ENCODE data around the gene ARHGAP11B.
"Not testable (repeated sequence)": the region's sequence is repeated elsewhere in the genome, so short reads cannot be mapped to it uniquely, and the experiment has no call there.

The ARHGAP11B gene

DNA sequence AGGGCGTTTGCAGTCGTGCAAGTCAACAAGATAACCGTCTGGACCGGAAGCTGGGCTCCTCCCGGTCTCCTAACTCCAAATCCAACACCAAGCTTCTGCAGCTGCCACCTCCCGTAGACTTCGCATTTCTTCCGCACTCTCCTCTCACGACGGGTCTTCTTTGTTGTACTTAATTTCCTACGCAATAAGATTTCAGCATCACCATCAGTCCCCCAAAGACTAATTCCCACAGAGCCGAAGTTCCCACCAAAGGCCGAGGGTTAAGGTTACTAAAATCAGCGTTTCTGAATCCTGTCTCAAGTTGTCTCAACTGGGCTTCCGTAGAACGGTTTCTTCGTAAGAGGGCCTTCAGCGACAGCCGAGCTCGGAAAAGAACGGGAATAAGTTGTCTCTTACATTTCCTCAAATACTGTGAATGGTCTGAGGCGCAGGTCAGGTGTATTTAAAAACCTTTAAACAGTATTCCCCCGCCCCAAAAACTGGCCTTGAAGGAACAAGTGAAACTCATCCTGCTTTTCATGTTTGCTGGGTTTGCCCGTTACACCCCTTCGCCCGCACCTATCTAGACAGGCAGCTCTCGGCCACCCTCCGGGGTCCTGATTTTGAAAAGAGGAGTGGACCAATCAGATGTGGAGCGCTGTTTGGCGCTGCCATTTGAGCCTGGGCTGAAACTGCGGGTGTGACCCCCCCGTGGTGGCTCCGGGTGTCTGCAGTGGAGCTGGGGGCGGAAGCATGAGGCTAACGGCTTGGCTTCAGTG lies at the start of gene ARHGAP11B:
Gene ARHGAP11B (plus strand): TSS at position 693 of the 758 bp plus-strand sequence.
- peak; percentile 95 for DNase-seq (ENCODE audit: low spot score)

DNA sequence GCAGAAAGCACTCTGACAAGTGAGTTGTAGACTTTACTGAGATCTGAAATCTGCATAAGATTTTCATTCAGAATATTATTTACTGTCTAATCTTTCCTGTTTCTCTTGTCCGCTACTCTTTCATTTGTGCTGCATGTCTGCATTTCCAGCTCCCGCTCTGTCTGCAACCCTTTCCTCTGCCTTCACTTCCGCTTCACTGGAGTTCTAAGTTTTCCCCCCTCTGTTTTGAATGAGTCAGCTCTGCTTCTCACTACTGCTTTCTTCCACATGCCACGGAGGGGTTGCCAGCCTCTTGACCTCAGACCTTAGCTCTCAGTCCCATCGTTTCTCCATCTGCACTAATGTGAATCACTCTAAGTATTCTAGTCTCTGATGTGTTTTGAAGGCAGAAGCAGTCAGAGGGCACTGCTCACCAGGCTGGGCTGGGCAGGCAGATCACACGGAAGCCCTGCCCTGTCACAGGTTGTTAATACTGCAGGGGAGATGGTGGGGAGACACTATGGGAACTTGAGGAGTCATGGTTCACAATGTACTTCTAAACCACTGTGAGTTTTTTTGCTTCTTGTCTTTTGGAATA lies 46.4 kb upstream of the ARHGAP11B start:
- DNase-seq (ENCODE audit: low spot score): not testable (repeated sequence)

DNA sequence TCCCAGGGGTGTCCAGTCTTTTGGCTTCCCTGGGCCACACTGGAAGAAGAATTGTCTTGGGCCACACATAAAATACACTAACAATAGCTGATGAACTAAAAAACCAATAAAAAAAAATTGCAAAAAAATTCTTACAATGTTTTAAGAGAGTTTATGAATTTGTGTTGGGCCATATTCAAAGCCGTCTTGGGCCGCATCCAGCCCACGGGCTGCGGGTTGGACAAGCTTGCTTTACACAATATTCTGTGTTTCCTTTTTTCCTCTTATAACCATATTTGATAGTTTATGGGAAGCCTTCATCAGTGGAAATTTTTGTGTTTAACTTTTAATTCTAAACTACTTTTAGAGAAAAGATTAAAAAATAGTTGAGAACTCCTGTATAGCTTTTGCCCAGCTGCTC lies 45.2 kb upstream of the ARHGAP11B start:
- not testable (repeated sequence) for DNase-seq (ENCODE audit: low spot score)

DNA sequence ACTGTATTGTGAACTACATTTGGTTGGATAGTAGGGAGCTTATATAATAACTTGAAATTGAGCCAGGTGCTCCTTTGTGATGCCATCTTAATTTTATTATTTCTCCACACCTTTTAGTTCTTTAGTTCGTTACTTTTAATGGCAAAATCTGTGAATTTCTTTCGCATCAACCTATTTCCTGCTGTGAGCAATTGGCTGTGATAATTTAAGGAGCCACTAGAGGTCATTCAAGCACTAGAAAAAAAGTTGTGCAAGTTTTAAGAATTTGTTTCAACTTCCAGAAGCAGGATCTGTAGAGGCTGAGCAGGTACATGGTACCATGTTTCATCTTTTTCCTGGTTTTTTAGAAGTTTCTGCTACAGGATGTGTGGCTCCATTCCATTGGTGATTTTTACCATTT lies 27.0 kb upstream of the ARHGAP11B start:
- not testable (repeated sequence) for DNase-seq (ENCODE audit: low spot score)

DNA sequence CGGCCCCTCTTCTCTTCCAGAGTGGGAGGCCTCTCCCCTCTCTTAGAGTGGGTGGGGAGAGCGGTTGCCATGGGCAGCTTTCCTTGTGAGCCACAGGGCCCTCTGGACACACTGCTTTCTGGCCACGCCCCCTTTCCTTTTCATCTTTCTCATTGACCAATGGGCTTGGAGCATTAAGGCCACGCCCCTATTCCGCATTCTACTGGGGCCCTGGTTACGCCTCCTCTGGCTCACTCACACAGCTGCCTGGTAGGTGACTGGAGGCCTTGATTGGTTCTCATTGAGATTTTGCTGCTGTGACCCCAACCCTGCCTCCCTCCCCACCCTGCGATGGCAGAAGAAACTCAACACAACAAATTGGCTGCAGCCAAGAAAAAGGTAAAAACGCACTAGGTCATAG lies 22.1 kb upstream of the ARHGAP11B start, which contains the start of gene GOLGA8H:
Gene GOLGA8H (plus strand): TSS at position 233 of the 400 bp plus-strand sequence. CDS start 98 bp downstream, at position 331.
- peak; percentile 16 for DNase-seq (ENCODE audit: low spot score)

DNA sequence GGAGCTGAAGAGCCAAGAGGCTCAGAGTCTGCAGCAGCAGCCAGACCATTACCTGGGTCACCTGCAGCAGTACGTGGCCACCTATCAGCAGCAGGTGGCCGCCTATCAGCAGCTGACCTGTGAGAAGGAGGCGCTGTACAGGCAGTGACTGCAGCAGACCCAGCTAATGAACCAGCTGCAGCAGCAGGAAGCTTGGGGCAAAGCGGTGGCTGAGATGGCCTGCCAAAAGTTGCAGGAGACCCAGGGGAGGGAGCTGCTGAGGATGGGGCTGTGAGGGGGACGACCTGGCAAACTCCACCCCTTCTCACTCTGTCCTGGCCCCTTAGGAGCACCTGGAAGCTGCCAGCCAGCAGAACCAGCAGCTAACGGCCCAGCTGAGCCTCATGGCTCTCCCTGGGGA lies 13.7 kb upstream of the ARHGAP11B start:
- DNase-seq (ENCODE audit: low spot score): not testable (repeated sequence)

DNA sequence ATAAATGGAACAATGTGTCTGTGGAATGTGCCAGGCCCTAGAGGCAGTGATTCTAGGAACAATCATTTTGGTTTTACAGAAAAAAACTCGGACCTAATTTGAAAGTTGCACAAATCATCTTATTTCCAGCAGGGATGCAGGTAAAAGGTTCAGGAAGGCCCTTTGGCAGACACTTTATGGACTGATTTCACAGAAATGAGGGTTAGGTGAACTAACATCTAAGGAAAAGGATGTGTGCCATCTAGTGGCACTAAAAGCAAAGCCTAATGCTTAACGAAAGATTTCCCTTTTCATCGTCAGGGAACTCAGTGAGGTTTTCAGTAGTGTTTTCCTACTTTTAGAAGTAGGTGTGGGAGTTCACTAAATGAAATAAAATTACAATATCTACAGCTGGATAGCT lies 4.6 kb upstream of the ARHGAP11B start:
- peak; percentile 21 for DNase-seq (ENCODE audit: low spot score)

DNA sequence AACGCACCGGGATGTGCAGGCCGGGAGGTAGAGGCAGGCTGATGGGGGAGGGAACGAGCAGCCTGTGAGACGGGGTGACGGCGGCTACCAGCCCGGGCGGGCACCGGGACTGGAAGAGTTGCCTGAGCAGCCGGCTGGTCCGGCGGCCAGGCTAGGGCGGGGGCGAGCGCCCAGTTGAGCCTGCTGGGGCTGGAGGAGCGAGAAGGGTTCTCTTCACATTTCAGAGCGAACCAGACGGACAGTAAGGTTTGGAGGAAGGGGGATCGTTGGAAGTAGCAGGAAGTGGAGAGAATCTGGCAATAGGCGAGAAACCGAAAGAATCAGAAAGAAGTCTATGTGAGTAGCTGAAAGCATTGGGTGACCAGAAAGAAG lies 252 bp downstream of the ARHGAP11B start:
- DNase-seq (ENCODE audit: low spot score): peak; percentile 23

DNA sequence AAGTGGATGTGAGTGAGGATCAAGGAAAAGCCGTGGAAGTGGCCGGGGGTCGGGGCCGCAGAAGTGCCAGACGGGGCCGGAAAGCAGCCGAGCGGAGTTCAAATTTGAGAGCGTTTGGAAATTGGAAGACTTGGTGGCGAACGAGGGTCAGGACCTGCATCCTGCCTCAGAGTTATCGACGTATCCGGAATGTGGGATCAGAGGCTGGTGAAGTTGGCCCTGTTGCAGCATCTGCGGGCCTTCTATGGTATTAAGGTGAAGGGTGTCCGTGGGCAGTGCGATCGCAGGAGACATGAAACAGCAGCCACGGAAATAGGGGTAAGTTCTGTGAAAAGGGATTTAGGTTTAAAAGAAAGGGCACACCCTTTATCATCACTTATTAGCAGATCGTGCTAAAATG lies 704 bp downstream of the ARHGAP11B start:
- peak; percentile 16 for DNase-seq (ENCODE audit: low spot score)

DNA sequence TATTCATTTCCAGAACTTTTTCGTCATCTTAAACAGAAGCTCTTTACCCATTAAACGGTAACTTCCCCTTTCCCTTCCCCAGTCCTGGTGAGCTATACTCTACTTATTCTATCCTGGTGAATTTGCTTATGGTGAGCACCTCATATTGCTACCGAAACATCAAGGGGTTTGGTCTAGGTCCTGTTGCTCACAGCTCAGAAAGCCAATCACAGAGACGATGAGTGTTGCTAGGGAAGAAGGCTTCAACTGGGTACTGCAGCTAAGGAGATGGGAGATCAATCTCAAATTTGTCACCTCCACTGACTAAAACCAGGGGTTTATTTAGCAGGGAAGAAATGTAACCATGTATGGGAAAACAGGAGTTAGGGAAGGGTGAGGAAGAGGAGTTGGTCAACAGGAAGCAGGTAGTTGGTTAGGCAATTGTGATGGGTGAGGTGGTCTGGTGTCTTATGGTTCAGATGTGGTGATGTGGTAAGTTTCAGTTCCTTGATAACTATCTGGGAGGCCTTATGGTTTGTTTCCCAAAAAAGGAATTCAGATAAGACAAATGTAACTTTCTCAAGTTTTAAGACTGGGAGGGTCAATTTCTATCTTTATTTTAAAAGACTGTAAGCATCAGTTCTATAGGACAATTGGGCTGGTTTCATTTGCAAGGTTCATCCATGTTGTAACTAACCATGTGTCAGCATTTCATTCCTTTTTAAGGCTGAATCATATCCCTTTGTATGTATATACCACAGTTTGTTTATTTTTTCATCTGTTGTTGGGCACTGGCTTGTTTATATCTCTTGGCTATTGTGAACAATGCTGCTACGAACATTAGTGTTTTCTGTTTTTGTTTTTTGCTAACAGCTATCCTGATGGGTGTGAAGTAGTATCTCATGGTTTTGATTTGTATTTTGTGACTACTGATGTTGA lies 24.3 kb downstream of the ARHGAP11B start:
- DNase-seq (ENCODE audit: low spot score): no peak

DNA sequence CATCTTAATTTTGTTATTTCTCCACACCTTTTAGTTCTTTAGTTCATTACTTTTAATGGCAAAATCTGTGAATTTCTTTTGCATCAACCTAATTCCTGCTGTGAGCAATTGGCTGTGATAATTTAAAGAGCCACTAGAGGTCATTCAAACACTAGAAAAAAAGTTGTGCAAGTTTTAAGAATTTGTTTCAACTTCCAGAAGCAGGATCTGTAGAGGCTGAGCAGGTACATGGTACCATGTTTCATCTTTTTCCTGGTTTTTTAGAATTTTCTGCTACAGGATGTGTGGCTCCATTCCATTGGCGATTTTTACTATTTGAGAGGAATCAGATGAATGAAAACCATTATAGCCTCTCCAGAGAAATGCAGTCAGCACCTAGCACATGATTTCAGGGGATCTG lies 35.2 kb downstream of the ARHGAP11B start:
- DNase-seq (ENCODE audit: low spot score): not testable (repeated sequence)

DNA sequence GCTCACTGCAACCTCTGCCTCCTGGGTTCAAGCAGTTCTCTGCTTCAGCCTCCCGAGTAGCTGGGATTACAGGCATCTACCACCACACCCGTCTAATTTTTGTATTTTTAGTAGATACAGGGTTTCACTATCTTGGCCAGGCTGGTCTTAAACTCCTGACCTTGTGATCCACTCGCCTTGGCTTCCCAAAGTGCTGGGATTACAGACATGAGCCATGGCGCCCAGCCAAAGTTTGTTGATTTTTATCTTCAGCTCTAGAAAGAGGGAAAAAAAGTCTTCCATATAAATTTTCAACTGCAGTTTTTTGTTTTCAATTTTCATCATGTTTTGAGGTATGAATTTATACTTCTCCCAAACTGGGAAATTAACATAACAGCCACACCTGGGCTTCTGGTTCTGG lies 43.7 kb downstream of the ARHGAP11B start:
- not testable (repeated sequence) for DNase-seq (ENCODE audit: low spot score)

DNA sequence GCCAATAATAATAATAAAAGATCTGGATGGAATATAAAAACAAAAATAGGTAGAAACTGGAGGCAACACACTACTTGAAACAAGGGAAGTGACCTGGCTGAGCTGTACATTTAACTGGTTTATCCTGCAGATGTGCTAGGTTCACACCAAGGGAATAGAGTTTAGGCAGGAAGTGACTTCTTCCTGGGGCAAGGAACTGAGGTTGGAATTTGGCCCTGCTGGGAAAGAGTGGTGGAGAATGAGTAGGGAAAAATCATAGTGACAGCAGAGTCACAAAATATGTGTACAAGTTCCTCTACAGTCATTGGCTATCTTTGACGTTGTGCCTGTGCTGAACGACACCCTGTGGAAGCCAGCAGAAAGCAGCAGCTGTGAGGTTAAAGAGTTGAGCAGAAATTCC lies 44.1 kb downstream of the ARHGAP11B start:
- no peak for DNase-seq (ENCODE audit: low spot score)

DNA sequence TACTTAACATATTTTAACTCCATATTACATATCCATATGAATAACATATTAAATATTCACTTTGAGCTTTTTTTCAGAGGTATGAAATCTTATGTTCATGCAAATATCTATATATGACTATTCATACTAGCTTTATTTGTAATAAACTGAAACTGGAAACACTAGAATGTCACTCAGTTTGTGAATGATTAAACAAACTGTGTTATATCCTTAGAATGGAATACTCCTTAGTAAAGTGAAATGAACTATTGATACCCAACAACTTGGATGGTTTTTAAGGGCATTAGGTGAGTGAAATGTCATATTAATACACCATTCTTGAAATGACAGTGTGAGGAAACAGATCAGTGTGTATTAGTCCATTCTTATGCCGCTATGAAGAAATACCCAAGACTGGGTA lies 45.4 kb downstream of the ARHGAP11B start:
- DNase-seq (ENCODE audit: low spot score): no peak

DNA sequence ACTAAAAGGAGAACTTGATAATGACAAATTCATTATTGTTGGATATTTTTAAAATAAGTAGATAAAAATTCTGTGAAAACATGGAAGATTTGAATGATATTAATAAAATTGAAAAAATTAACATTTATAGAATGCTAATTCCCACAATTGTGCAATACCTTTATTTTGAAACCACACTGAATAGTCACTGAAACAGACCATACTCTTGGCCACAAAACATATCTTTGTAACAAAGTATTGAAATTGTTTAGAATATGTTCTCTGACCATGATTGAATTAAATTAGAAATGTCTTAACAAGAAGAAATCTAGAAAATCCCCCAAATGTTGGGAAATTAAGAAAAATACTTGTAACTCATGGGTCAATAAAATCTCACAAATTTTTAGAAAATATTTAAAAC lies 49.2 kb downstream of the ARHGAP11B start:
- no peak for DNase-seq (ENCODE audit: low spot score)

DNA sequence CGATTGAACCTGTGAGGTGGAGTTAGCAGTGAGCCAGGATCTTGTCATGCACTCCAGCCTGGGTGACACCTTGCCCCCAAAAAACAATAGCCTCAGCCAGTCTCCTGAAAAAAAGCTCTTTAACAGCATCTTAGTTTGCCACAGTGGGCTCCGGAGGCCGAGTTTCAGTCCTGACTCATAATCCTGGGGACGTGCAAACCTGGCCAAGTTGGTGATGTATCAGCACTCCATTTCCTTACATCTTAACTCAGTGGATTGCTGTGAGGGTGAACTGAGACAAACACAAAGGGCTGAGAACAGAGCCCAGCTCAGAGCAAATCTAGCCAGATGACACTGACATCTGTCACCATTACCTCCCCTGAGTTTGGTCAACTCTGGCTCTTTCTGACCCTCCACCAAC lies 50.0 kb downstream of the ARHGAP11B start:
- DNase-seq (ENCODE audit: low spot score): not testable (repeated sequence)

DNA sequence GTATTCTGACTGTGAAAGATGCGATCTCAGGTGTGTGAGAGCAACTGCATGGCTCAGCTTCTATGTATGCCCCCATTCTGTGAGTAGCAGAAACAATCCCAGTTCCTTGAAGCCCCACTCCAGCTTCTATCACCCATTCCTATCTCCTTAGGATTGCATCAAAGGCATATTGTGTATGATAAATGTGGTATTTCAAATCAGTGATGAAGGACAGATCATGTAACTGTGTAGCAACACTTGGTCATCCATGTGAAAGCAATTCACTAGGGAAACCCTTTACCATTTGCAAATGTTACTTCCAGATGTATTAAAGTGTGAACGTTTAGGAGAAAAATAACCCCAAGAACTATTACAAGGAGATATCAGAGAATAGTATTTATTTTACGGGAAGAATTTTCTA lies 55.1 kb downstream of the ARHGAP11B start:
- DNase-seq (ENCODE audit: low spot score): not testable (repeated sequence)

DNA sequence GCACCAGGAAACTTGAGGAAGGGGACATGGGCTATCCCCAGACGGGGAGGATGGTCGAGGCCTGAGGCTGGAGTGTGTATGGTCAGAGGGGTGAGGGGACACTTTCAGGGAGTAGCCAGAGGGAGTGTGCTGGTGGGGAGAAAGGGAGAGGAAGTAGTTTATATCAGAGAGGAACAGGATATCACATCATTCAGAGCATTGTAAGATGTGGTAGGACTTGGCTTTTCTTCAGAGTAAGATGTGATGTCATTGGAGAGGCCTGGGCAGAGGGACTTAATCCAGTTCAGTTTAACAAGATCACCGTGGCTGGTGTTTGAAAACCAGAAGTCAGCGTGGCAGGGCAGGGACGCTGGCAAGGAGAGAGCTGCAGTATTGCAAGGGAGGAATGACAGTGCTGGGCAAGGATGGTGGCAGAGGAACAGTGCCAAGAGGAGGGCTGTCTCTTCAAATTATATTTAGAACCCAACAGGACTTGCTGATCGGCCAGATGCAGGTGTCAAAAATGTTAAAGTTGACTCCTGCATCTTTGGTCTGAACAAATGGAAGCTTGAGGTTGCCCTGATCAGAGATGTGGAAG lies 59.9 kb downstream of the ARHGAP11B start:
- not testable (repeated sequence) for DNase-seq (ENCODE audit: low spot score)

DNA sequence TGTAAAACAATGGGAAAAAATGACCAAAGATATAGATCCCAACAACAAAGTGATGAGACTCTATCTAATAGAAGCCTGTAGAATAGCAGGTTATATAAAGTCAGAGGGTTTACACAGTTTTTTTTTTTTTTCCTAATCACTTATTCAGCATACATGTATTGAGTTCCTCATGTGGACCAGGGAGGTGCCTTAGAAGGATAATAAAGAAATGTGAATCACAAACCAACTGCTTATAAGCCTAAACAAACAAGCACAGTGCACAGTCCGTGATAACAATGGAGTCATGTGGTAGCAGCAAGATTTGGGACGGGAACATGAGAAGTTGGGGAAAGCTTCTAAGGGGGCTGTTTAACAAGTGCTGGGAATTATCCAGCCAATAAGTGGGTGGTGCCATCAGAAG lies 60.7 kb downstream of the ARHGAP11B start:
- DNase-seq (ENCODE audit: low spot score): not testable (repeated sequence)

Data from SW480 (cell line).